CD4-positive, alpha-beta memory T cell (primary cell): ENCODE data around the gene KIN. TPM values are rescaled to one million over a fixed set of nuclear protein-coding genes. Genes with fewer than 3 reads are reported as not detected.

ENCODE experiments used
- polyA plus RNA-seq, 2 donors: library from polyadenylated mRNA; unstranded; fragments of 300-500 nt; fragmentation: Illumina TruSeq; gene quantifications; one replicate each; pipeline ENCODE4 v1.2.3, GENCODE V29; 2021
- total RNA-seq, 2 experiments: library from RNA; stranded (reverse); gene quantifications; one replicate each; pipeline ENCODE4 v1.2.3, GENCODE V29; 2021

KIN gene
- total and polyA plus RNA-seq, 4 experiments from 2014 or later, result 4.1 to 14.7 (median 10.3) TPM

Other genes with a start within 250 kb of the KIN start
- gene ITIH5, start 121.0 kb downstream of the KIN start, total RNA-seq, result not detected
- not detected for gene ITIH5, start 121.0 kb downstream of the KIN start, polyA plus RNA-seq
- gene ITIH2, start 84.7 kb downstream of the KIN start, total RNA-seq, result not detected
- gene ITIH2, start 84.7 kb downstream of the KIN start, polyA plus RNA-seq, result not detected
- gene ATP5F1C, start 184 bp upstream of the KIN start, total RNA-seq, result 100 to 1,000 TPM; 124 to 135 TPM
- gene ATP5F1C, start 184 bp upstream of the KIN start, polyA plus RNA-seq, result 100 to 1,000 TPM; 298 to 508 TPM
- gene TAF3, start 30.5 kb upstream of the KIN start, total RNA-seq, result 10 to 100 TPM; 21.4 to 21.8 TPM
- gene TAF3, start 30.5 kb upstream of the KIN start, polyA plus RNA-seq, result 10 to 100 TPM in 1 of 2 donors, 1 to 10 TPM in 1; 3.0 to 15.6 TPM